GM23338 (cell line): Measurements from ENCODE around the gene TBC1D17.

ENCODE experiments used
- CREB1 ChIP-seq: fragments of 250-450 bp; sonication (Bioruptor Pico); IDR thresholded peaks from 2 replicates; pipeline ENCODE4 v1.5.0; 2020; ENCODE audit warnings: low read depth, mild to moderate bottlenecking, moderate library complexity
- EZH2 ChIP-seq: fragments of 200-600 bp; sonication (generic); IDR thresholded peaks from one replicate; pipeline ENCODE4 v1.8.0; 2017; ENCODE audit warnings: antibody characterized with exemption, mild to moderate bottlenecking, low read depth; ENCODE audit not compliant: unreplicated experiment
- EZH2phosphoT487 ChIP-seq: fragments of 200-600 bp; sonication (generic); IDR thresholded peaks from one replicate; pipeline ENCODE4 v1.8.1; 2018; ENCODE audit warnings: antibody characterized with exemption; ENCODE audit not compliant: unreplicated experiment
- JUNB ChIP-seq: IDR thresholded peaks from one replicate; pipeline ENCODE4 v1.6.1; 2016; ENCODE audit warnings: antibody characterized with exemption; ENCODE audit not compliant: unreplicated experiment
- POLR2AphosphoS5 ChIP-seq: IDR thresholded peaks from 2 replicates; pipeline ENCODE4 v1.6.1; 2016; ENCODE audit warnings: antibody characterized with exemption, low read depth
- ZNF331 ChIP-seq: fragments of 250-450 bp; sonication (Bioruptor Pico); IDR thresholded peaks from 2 replicates; pipeline ENCODE4 v1.5.0; 2020; ENCODE audit warnings: low read depth, mild to moderate bottlenecking, moderate library complexity
- TF ChIP-seq, protein P1 (sequence below), 2 experiments: fragments of 200-600 bp in 1 of 2; sonication (generic) in 1 of 2; conservative IDR thresholded peaks; 2 replicates each; pipeline versions ENCODE4 v1.5.1 to v1.6.1; 2016 to 2017; ENCODE audit warnings: antibody characterized with exemption in 2 of 2, low read depth in 2 of 2, mild to moderate bottlenecking in 2 of 2, moderate library complexity in 1 of 2
- TF ChIP-seq, protein P2 (sequence below): IDR thresholded peaks from one replicate; pipeline ENCODE4 v1.6.1; 2018; ENCODE audit warnings: antibody characterized with exemption; ENCODE audit not compliant: unreplicated experiment
- TF ChIP-seq, protein P3 (sequence below): IDR thresholded peaks from 2 replicates; pipeline ENCODE4 v1.6.1; 2016; ENCODE audit warnings: antibody characterized with exemption

DNA sequence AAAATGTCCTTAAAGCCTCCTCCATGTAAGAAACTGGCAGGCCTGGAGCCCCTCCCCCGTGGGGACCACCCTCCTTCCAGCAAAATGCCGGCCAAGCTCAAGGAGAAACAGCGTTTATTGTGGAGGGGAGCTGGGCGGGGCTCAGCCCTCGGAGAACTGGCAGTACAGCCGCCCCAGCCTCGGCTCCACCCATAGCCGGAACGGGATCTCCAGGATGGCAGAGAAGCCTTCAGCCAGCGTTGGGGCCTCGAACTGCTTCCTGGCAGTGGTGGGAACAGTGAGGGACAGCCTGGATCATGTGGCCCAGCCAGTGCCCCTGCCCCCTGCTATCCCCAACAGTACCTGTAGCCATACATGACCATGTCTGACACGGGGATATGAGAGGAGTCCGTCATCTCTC lies 16.4 kb upstream of the TBC1D17 start:
- TF ChIP-seq POLR2AphosphoS5 (peak; percentile 37), EZH2 (no peak), JUNB (no peak), EZH2phosphoT487 (no peak), CREB1 (no peak), ZNF331 (CRISPR knock-in tag) (no peak)
- TF ChIP-seq, protein P1, sequence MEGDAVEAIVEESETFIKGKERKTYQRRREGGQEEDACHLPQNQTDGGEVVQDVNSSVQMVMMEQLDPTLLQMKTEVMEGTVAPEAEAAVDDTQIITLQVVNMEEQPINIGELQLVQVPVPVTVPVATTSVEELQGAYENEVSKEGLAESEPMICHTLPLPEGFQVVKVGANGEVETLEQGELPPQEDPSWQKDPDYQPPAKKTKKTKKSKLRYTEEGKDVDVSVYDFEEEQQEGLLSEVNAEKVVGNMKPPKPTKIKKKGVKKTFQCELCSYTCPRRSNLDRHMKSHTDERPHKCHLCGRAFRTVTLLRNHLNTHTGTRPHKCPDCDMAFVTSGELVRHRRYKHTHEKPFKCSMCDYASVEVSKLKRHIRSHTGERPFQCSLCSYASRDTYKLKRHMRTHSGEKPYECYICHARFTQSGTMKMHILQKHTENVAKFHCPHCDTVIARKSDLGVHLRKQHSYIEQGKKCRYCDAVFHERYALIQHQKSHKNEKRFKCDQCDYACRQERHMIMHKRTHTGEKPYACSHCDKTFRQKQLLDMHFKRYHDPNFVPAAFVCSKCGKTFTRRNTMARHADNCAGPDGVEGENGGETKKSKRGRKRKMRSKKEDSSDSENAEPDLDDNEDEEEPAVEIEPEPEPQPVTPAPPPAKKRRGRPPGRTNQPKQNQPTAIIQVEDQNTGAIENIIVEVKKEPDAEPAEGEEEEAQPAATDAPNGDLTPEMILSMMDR (conservative IDR thresholded peaks at IDR 0.05; ENCODE audit: low read depth in 2 of 2) = no peak
- TF ChIP-seq, protein P2, sequence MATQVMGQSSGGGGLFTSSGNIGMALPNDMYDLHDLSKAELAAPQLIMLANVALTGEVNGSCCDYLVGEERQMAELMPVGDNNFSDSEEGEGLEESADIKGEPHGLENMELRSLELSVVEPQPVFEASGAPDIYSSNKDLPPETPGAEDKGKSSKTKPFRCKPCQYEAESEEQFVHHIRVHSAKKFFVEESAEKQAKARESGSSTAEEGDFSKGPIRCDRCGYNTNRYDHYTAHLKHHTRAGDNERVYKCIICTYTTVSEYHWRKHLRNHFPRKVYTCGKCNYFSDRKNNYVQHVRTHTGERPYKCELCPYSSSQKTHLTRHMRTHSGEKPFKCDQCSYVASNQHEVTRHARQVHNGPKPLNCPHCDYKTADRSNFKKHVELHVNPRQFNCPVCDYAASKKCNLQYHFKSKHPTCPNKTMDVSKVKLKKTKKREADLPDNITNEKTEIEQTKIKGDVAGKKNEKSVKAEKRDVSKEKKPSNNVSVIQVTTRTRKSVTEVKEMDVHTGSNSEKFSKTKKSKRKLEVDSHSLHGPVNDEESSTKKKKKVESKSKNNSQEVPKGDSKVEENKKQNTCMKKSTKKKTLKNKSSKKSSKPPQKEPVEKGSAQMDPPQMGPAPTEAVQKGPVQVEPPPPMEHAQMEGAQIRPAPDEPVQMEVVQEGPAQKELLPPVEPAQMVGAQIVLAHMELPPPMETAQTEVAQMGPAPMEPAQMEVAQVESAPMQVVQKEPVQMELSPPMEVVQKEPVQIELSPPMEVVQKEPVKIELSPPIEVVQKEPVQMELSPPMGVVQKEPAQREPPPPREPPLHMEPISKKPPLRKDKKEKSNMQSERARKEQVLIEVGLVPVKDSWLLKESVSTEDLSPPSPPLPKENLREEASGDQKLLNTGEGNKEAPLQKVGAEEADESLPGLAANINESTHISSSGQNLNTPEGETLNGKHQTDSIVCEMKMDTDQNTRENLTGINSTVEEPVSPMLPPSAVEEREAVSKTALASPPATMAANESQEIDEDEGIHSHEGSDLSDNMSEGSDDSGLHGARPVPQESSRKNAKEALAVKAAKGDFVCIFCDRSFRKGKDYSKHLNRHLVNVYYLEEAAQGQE = no peak
- TF ChIP-seq, protein P3, sequence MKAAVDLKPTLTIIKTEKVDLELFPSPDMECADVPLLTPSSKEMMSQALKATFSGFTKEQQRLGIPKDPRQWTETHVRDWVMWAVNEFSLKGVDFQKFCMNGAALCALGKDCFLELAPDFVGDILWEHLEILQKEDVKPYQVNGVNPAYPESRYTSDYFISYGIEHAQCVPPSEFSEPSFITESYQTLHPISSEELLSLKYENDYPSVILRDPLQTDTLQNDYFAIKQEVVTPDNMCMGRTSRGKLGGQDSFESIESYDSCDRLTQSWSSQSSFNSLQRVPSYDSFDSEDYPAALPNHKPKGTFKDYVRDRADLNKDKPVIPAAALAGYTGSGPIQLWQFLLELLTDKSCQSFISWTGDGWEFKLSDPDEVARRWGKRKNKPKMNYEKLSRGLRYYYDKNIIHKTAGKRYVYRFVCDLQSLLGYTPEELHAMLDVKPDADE = no peak
